CD14-positive monocyte (primary cell): ENCODE measurements around the gene FOXC1. TPM values are rescaled to one million over a fixed set of nuclear protein-coding genes. Genes with fewer than 3 reads are reported as not detected.

ENCODE experiments used
- DNase-seq, 3 donors: peaks; one replicate each; pipeline ENCODE4 v3.0.0-alpha.2; 2011 to 2022
- H2AFZ ChIP-seq: 2 replicates; pipeline ENCODE4 v1.6.0; 2012; ENCODE audit warnings: mild to moderate bottlenecking, low read depth, low read length, inconsistent platforms; ENCODE audit not compliant: insufficient read depth, poor library complexity, severe bottlenecking
- H3K27ac ChIP-seq, 2 donors: 1 replicate in 1 of 2; 2 replicates in 1 of 2; pipeline ENCODE4 v1.5.1; 2012 to 2013; ENCODE audit warnings: low read length in 2 of 2, control low read depth in 1 of 2, inconsistent platforms in 1 of 2, low read depth in 1 of 2, mild to moderate bottlenecking in 1 of 2
- H3K27me3 ChIP-seq, 2 donors: one replicate each; pipeline versions ENCODE4 v1.6.0 to v1.6.1; 2011 to 2013; ENCODE audit warnings: low read length in 2 of 2; ENCODE audit not compliant: control insufficient read depth in 2 of 2, insufficient read depth in 2 of 2
- H3K36me3 ChIP-seq, 2 donors: replicated peaks in 1 of 2; 1 replicate in 1 of 2; 2 replicates in 1 of 2; pipeline versions ENCODE4 v1.5.1 to v1.6.1; 2012 to 2013; ENCODE audit warnings: low read length in 2 of 2, control low read depth in 1 of 2, inconsistent platforms in 1 of 2, mild to moderate bottlenecking in 1 of 2; ENCODE audit not compliant: insufficient read depth in 2 of 2, control insufficient read depth in 1 of 2
- H3K4me1 ChIP-seq, 2 donors: 1 replicate in 1 of 2; 2 replicates in 1 of 2; pipeline versions ENCODE4 v1.5.1 to v1.6.1; 2012 to 2013; ENCODE audit warnings: low read length in 2 of 2, control low read depth in 1 of 2, inconsistent platforms in 1 of 2, mild to moderate bottlenecking in 1 of 2, moderate library complexity in 1 of 2; ENCODE audit not compliant: insufficient read depth in 2 of 2, control insufficient read depth in 1 of 2
- H3K4me2 ChIP-seq: replicated peaks from 2 replicates; pipeline ENCODE3; 2012; ENCODE audit warnings: low read length, moderate library complexity, mild to moderate bottlenecking; ENCODE audit not compliant: poor library complexity, severe bottlenecking; ENCODE audit errors: extremely low read depth
- H3K4me3 ChIP-seq, 3 experiments: fragments of 200-600 bp in 1 of 3; sonication (generic) in 1 of 3; replicated peaks in 1 of 3; 1 replicate in 2 of 3; 2 replicates in 1 of 3; pipeline ENCODE4 v1.5.1; 2011 to 2013; ENCODE audit warnings: low read length in 3 of 3, mild to moderate bottlenecking in 3 of 3, control low read depth in 2 of 3, low read depth in 2 of 3, inconsistent platforms in 1 of 3, moderate library complexity in 1 of 3
- H3K79me2 ChIP-seq: 2 replicates; pipeline ENCODE4 v1.6.0; 2012; ENCODE audit warnings: mild to moderate bottlenecking, control low read depth, inconsistent platforms, low read length, moderate library complexity; ENCODE audit not compliant: insufficient read depth
- H3K9ac ChIP-seq: 2 replicates; pipeline ENCODE4 v1.6.0; 2017; ENCODE audit warnings: low read length, mild to moderate bottlenecking; ENCODE audit not compliant: insufficient read depth, poor library complexity, severe bottlenecking
- H3K9me3 ChIP-seq, 2 donors: replicated peaks in 1 of 2; 1 replicate in 1 of 2; 2 replicates in 1 of 2; pipeline versions ENCODE4 v1.5.1 to v1.6.1; 2012 to 2013; ENCODE audit warnings: low read length in 2 of 2, control low read depth in 1 of 2; ENCODE audit not compliant: control insufficient read depth in 1 of 2, insufficient read depth in 1 of 2
- H4K20me1 ChIP-seq: 2 replicates; pipeline ENCODE4 v1.6.0; 2012; ENCODE audit warnings: mild to moderate bottlenecking, low read length, control low read depth, moderate library complexity; ENCODE audit not compliant: insufficient read depth
- H3K27ac Mint-ChIP-seq, 7 donors: one replicate each; pipeline ENCODE4 v1.8.0; 2020; ENCODE audit warnings: mild to moderate bottlenecking in 7 of 7, mixed read lengths in 7 of 7, moderate library complexity in 6 of 7, inconsistent platforms in 2 of 7
- H3K27me3 Mint-ChIP-seq, 3 donors: one replicate each; pipeline ENCODE4 v1.8.0; 2021 to 2022; ENCODE audit warnings: low read depth in 3 of 3, mild to moderate bottlenecking in 3 of 3, mixed read lengths in 3 of 3, moderate library complexity in 3 of 3, inconsistent platforms in 1 of 3
- H3K36me3 Mint-ChIP-seq, 2 donors: one replicate each; pipeline ENCODE4 v1.8.0; 2020; ENCODE audit warnings: mixed read lengths in 2 of 2, inconsistent platforms in 1 of 2, mild to moderate bottlenecking in 1 of 2
- H3K4me1 Mint-ChIP-seq: one replicate; pipeline ENCODE4 v1.8.0; 2020; ENCODE audit warnings: mild to moderate bottlenecking, mixed read lengths
- H3K4me3 Mint-ChIP-seq, 2 donors: one replicate each; pipeline ENCODE4 v1.8.0; 2020; ENCODE audit warnings: mild to moderate bottlenecking in 2 of 2, mixed read lengths in 2 of 2, moderate library complexity in 1 of 2
- H3K9me3 Mint-ChIP-seq, 7 donors: one replicate each; pipeline ENCODE4 v1.8.0; 2020 to 2022; ENCODE audit warnings: mixed read lengths in 7 of 7, mild to moderate bottlenecking in 6 of 7, moderate library complexity in 6 of 7, inconsistent platforms in 2 of 7
- CTCF ChIP-seq: fragments of 200-600 bp; IDR thresholded peaks from one replicate; pipeline ENCODE4 v1.8.0; 2022; ENCODE audit warnings: antibody characterized with exemption, mild to moderate bottlenecking
- WGBS: methylation state at CpG from one replicate; pipeline ENCODE4 v1.1.5; 2013; ENCODE audit warnings: missing lambda C conversion rate; ENCODE audit not compliant: insufficient coverage; 5-methylcytosine and 5-hydroxymethylcytosine counted together
- intact Hi-C, 2 donors: fragments of 100-400 bp; cut with micrococcal nuclease; formaldehyde crosslinking; loops; one replicate each; pipeline versions ENCODE4 v1.15.0 to v1.15.1; 2023
- polyA plus RNA-seq, 3 donors: library from polyadenylated mRNA; depleted of rRNA in 1 of 3; unstranded in 2 of 3; stranded (reverse) in 1 of 3; fragments of 300-500 nt in 2 of 3; fragments of >200 nt in 1 of 3; fragmentation: Illumina TruSeq in 2 of 3; gene quantifications; 1 replicate in 2 of 3; 2 replicates in 1 of 3; pipeline ENCODE4 v1.2.3, GENCODE V29; 2012 to 2021

Gene FOXC1
- polyA plus RNA-seq, 3 donors = 0.36 TPM; not detected in 2

DNA sequence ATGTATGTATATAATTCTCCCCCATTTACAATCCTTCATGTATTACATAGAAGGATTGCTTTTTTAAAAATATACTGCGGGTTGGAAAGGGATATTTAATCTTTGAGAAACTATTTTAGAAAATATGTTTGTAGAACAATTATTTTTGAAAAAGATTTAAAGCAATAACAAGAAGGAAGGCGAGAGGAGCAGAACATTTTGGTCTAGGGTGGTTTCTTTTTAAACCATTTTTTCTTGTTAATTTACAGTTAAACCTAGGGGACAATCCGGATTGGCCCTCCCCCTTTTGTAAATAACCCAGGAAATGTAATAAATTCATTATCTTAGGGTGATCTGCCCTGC, 3.6 kb downstream of the FOXC1 start:
- H3K9me3 ChIP-seq = peaks cover 4 to 20% of the 10 kb centered on the region in 2 donors
- H3K4me2 ChIP-seq = no peak overlapping the region
- peaks cover 38 to 52% of the 10 kb centered on the region in 2 donors for H3K4me1 ChIP-seq
- H4K20me1 ChIP-seq = no peaks in the 10 kb centered on the region
- WGBS = no CpG with 5 or more reads among the region's 3 CpGs
- no peak overlapping the region for H3K9ac ChIP-seq
- peaks cover 72 to 95% (median 75%) of the 10 kb centered on the region in 3 donors for H3K27me3 Mint-ChIP-seq
- no peak for TF ChIP-seq CTCF
- no peaks in the 10 kb centered on the region for H3K36me3 ChIP-seq
- H3K4me3 ChIP-seq = no peak overlapping the region
- no peak for DNase-seq
- peaks cover 27% of the 10 kb centered on the region for H3K4me1 Mint-ChIP-seq
- no peaks in the 10 kb centered on the region for H3K79me2 ChIP-seq
- H3K27ac Mint-ChIP-seq = no peak overlapping the region
- H3K4me3 Mint-ChIP-seq = peak overlapping the region; percentile 27 to 73
- H3K27me3 ChIP-seq = peaks cover 68 to 78% of the 10 kb centered on the region in 2 donors
- intact Hi-C loops = loop anchor here in 1 of 2 donors (5.0 to 10.0 kb wide), 2 partner anchors 631 to 834 kb away; partner anchors contain the start of gene GMDS
- peaks cover 3 to 8% of the 10 kb centered on the region in 2 donors for H3K36me3 Mint-ChIP-seq
- H3K9me3 Mint-ChIP-seq = peaks cover 0 to 31% (median 16%) of the 10 kb centered on the region in 7 donors
- H3K27ac ChIP-seq = no peak overlapping the region
- no peak overlapping the region for H2AFZ ChIP-seq

DNA sequence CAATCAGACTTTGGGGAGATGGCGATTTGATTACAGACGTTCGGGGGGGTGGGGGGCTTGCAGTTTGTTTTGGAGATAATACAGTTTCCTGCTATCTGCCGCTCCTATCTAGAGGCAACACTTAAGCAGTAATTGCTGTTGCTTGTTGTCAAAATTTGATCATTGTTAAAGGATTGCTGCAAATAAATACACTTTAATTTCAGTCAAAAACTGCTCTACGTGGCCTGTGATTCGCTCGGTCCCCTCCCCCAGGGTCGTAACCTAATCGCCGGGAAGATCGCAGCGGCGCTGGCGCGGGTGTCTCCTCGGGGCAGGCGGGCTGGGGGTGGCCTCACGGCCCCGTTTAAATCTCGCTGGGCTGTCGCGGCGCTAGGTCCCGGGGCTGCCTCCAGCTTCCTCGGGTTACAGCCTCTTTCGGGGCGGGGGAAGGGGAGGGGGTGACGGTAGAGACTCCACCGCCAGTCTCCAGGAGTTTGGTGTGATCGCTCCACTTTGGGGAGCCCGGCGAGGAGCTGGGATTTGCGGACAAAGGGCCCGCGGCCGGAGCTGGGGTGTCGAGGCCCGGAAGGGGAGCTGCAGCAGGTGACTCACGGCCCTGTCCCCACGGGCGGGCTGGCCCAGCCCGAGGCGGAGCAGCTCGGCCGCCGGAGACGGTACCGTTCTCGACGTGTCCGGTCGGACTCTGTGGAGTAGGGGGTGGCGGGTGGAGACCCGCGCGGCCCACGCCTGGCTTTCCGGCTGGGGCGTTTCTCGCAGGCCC, 4.2 kb downstream of the FOXC1 start:
- Histone ChIP-seq H3K4me1 (peaks cover 33 to 47% of the 10 kb centered on the region in 2 donors), H4K20me1 (no peaks in the 10 kb centered on the region), H3K4me2 (peak overlapping the region; percentile 53), H3K27ac (no peak overlapping the region), H3K4me3 (peak overlapping the region in 1 of 3 experiments; percentile 43), H2AFZ (peak overlapping the region; percentile 41), H3K79me2 (no peaks in the 10 kb centered on the region), H3K36me3 (no peaks in the 10 kb centered on the region), H3K27me3 (peaks cover 64 to 78% of the 10 kb centered on the region in 2 donors), H3K9ac (no peak overlapping the region), H3K9me3 (peaks cover 0 to 18% of the 10 kb centered on the region in 2 donors)
- H3K4me3 Mint-ChIP-seq = peak overlapping the region; percentile 27 to 73
- DNase-seq = peak in 1 of 3 donors; percentile 52
- WGBS = 7% methylated on average over 55 of the region's 60 CpGs
- intact Hi-C loops = loop anchor here in 1 of 2 donors (5.0 to 10.0 kb wide), 2 partner anchors 631 to 833 kb away; partner anchors contain the start of gene GMDS
- TF ChIP-seq CTCF = no peak
- H3K4me1 Mint-ChIP-seq = peaks cover 22% of the 10 kb centered on the region
- H3K27ac Mint-ChIP-seq = no peak overlapping the region
- peaks cover 0 to 4% of the 10 kb centered on the region in 2 donors for H3K36me3 Mint-ChIP-seq
- H3K9me3 Mint-ChIP-seq = peaks cover 0 to 27% (median 13%) of the 10 kb centered on the region in 7 donors
- H3K27me3 Mint-ChIP-seq = peaks cover 73 to 95% (median 75%) of the 10 kb centered on the region in 3 donors
